ENCODE data around the gene MARCHF4. TPM values are rescaled to one million over a fixed set of nuclear protein-coding genes. Genes with fewer than 3 reads are reported as not detected.

The MARCHF4 gene
- total and polyA plus RNA-seq, 2 experiments from 2014 or later: 0.45 to 1.1 TPM

- H3K27ac Mint-ChIP-seq: no peak overlapping the region
- Histone ChIP-seq H3K4me1 (ENCODE audit: insufficient read depth) (peaks cover 5% of the 10 kb centered on the region; the same call in 1 of the 2 replicates), H4K20me1 (replicated peaks; ENCODE audit: insufficient read depth) (no peaks in the 10 kb centered on the region), H3K4me2 (no peak overlapping the region), H3K79me2 (replicated peaks; ENCODE audit: insufficient read depth) (no peaks in the 10 kb centered on the region), H3K27me3 (ENCODE audit: insufficient read depth) (no peaks in the 10 kb centered on the region), H3K27ac (ENCODE audit: low read depth) (no peak overlapping the region), H3F3A (replicated peaks; ENCODE audit: low read depth) (no peaks in the 10 kb centered on the region), H3K4me3 (no peak overlapping the region), H2AFZ (peak overlapping the region; percentile 74; the same call in 1 of the 2 replicates), H3K9me2 (ENCODE audit: insufficient read depth) (peaks cover 8% of the 10 kb centered on the region; the same call in 1 of the 2 replicates), H3K36me3 (ENCODE audit: insufficient read depth) (no peaks in the 10 kb centered on the region)
- no peak for TF ChIP-seq POLR2AphosphoS5 (IDR thresholded peaks at IDR 0.05; ENCODE audit: low read depth)
- TF ChIP-seq ZNF331 (CRISPR knock-in tag; IDR thresholded peaks at IDR 0.05; ENCODE audit: low read depth): no peak
- no peak for TF ChIP-seq JUNB (IDR thresholded peaks at IDR 0.05; ENCODE audit: unreplicated experiment)
- TF ChIP-seq STAT1 (IDR thresholded peaks at IDR 0.05; ENCODE audit: unreplicated experiment): no peak
- no peak for TF ChIP-seq NANOG (IDR thresholded peaks at IDR 0.05; ENCODE audit: borderline replicate concordance)
- TF ChIP-seq, protein P1, sequence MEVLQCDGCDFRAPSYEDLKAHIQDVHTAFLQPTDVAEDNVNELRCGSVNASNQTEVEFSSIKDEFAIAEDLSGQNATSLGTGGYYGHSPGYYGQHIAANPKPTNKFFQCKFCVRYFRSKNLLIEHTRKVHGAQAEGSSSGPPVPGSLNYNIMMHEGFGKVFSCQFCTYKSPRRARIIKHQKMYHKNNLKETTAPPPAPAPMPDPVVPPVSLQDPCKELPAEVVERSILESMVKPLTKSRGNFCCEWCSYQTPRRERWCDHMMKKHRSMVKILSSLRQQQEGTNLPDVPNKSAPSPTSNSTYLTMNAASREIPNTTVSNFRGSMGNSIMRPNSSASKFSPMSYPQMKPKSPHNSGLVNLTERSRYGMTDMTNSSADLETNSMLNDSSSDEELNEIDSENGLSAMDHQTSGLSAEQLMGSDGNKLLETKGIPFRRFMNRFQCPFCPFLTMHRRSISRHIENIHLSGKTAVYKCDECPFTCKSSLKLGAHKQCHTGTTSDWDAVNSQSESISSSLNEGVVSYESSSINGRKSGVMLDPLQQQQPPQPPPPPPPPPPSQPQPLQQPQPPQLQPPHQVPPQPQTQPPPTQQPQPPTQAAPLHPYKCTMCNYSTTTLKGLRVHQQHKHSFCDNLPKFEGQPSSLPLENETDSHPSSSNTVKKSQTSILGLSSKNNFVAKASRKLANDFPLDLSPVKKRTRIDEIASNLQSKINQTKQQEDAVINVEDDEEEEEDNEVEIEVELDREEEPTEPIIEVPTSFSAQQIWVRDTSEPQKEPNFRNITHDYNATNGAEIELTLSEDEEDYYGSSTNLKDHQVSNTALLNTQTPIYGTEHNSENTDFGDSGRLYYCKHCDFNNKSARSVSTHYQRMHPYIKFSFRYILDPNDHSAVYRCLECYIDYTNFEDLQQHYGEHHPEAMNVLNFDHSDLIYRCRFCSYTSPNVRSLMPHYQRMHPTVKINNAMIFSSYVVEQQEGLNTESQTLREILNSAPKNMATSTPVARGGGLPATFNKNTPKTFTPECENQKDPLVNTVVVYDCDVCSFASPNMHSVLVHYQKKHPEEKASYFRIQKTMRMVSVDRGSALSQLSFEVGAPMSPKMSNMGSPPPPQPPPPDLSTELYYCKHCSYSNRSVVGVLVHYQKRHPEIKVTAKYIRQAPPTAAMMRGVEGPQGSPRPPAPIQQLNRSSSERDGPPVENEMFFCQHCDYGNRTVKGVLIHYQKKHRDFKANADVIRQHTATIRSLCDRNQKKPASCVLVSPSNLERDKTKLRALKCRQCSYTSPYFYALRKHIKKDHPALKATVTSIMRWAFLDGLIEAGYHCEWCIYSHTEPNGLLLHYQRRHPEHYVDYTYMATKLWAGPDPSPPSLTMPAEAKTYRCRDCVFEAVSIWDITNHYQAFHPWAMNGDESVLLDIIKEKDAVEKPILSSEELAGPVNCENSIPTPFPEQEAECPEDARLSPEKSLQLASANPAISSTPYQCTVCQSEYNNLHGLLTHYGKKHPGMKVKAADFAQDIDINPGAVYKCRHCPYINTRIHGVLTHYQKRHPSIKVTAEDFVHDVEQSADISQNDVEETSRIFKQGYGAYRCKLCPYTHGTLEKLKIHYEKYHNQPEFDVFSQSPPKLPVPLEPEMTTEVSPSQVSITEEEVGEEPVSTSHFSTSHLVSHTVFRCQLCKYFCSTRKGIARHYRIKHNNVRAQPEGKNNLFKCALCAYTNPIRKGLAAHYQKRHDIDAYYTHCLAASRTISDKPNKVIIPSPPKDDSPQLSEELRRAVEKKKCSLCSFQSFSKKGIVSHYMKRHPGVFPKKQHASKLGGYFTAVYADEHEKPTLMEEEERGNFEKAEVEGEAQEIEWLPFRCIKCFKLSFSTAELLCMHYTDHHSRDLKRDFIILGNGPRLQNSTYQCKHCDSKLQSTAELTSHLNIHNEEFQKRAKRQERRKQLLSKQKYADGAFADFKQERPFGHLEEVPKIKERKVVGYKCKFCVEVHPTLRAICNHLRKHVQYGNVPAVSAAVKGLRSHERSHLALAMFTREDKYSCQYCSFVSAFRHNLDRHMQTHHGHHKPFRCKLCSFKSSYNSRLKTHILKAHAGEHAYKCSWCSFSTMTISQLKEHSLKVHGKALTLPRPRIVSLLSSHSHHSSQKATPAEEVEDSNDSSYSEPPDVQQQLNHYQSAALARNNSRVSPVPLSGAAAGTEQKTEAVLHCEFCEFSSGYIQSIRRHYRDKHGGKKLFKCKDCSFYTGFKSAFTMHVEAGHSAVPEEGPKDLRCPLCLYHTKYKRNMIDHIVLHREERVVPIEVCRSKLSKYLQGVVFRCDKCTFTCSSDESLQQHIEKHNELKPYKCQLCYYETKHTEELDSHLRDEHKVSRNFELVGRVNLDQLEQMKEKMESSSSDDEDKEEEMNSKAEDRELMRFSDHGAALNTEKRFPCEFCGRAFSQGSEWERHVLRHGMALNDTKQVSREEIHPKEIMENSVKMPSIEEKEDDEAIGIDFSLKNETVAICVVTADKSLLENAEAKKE (CRISPR knock-in tag; IDR thresholded peaks at IDR 0.05): no peak
- TF ChIP-seq, protein P2, sequence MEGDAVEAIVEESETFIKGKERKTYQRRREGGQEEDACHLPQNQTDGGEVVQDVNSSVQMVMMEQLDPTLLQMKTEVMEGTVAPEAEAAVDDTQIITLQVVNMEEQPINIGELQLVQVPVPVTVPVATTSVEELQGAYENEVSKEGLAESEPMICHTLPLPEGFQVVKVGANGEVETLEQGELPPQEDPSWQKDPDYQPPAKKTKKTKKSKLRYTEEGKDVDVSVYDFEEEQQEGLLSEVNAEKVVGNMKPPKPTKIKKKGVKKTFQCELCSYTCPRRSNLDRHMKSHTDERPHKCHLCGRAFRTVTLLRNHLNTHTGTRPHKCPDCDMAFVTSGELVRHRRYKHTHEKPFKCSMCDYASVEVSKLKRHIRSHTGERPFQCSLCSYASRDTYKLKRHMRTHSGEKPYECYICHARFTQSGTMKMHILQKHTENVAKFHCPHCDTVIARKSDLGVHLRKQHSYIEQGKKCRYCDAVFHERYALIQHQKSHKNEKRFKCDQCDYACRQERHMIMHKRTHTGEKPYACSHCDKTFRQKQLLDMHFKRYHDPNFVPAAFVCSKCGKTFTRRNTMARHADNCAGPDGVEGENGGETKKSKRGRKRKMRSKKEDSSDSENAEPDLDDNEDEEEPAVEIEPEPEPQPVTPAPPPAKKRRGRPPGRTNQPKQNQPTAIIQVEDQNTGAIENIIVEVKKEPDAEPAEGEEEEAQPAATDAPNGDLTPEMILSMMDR (conservative IDR thresholded peaks at IDR 0.05; ENCODE audit: low read depth in 2 of 2): no peak
- TF ChIP-seq, protein P3, sequence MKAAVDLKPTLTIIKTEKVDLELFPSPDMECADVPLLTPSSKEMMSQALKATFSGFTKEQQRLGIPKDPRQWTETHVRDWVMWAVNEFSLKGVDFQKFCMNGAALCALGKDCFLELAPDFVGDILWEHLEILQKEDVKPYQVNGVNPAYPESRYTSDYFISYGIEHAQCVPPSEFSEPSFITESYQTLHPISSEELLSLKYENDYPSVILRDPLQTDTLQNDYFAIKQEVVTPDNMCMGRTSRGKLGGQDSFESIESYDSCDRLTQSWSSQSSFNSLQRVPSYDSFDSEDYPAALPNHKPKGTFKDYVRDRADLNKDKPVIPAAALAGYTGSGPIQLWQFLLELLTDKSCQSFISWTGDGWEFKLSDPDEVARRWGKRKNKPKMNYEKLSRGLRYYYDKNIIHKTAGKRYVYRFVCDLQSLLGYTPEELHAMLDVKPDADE (IDR thresholded peaks at IDR 0.05): no peak
- no peak for TF ChIP-seq EZH2 (IDR thresholded peaks at IDR 0.05; ENCODE audit: low read depth, unreplicated experiment)
- no peak for TF ChIP-seq EZH2phosphoT487 (IDR thresholded peaks at IDR 0.05; ENCODE audit: unreplicated experiment)
- TF ChIP-seq CREB1 (CRISPR knock-in tag; IDR thresholded peaks at IDR 0.05; ENCODE audit: low read depth): no peak
- TF ChIP-seq, protein P4, sequence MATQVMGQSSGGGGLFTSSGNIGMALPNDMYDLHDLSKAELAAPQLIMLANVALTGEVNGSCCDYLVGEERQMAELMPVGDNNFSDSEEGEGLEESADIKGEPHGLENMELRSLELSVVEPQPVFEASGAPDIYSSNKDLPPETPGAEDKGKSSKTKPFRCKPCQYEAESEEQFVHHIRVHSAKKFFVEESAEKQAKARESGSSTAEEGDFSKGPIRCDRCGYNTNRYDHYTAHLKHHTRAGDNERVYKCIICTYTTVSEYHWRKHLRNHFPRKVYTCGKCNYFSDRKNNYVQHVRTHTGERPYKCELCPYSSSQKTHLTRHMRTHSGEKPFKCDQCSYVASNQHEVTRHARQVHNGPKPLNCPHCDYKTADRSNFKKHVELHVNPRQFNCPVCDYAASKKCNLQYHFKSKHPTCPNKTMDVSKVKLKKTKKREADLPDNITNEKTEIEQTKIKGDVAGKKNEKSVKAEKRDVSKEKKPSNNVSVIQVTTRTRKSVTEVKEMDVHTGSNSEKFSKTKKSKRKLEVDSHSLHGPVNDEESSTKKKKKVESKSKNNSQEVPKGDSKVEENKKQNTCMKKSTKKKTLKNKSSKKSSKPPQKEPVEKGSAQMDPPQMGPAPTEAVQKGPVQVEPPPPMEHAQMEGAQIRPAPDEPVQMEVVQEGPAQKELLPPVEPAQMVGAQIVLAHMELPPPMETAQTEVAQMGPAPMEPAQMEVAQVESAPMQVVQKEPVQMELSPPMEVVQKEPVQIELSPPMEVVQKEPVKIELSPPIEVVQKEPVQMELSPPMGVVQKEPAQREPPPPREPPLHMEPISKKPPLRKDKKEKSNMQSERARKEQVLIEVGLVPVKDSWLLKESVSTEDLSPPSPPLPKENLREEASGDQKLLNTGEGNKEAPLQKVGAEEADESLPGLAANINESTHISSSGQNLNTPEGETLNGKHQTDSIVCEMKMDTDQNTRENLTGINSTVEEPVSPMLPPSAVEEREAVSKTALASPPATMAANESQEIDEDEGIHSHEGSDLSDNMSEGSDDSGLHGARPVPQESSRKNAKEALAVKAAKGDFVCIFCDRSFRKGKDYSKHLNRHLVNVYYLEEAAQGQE (IDR thresholded peaks at IDR 0.05; ENCODE audit: unreplicated experiment): no peak
- no peak for TF ChIP-seq ZNF114 (CRISPR knock-in tag; IDR thresholded peaks at IDR 0.05)
- no peaks in the 10 kb centered on the region for H3K36me3 Mint-ChIP-seq (ENCODE audit: low read depth)
- no peak for ATAC-seq
- DNase-seq (ENCODE audit: low spot score): no peak
- peaks cover 8% of the 10 kb centered on the region for H3K4me1 Mint-ChIP-seq
- no peak overlapping the region for H3K4me3 Mint-ChIP-seq
- no peaks in the 10 kb centered on the region for H3K9me3 Mint-ChIP-seq
- H3K27me3 Mint-ChIP-seq (ENCODE audit: insufficient read depth, low read depth, poor library complexity): no peaks in the 10 kb centered on the region
Observed at GRCh38 chr2:216399621-216400020, 27.3 kb upstream of the MARCHF4 start.
